ENCODE measurements around the gene CDKN2B.
"Not testable (repeated sequence)": the region's sequence is repeated elsewhere in the genome, so short reads cannot be mapped to it uniquely, and the experiment has no call there.

The CDKN2B gene, protein sequence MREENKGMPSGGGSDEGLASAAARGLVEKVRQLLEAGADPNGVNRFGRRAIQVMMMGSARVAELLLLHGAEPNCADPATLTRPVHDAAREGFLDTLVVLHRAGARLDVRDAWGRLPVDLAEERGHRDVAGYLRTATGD

DNA sequence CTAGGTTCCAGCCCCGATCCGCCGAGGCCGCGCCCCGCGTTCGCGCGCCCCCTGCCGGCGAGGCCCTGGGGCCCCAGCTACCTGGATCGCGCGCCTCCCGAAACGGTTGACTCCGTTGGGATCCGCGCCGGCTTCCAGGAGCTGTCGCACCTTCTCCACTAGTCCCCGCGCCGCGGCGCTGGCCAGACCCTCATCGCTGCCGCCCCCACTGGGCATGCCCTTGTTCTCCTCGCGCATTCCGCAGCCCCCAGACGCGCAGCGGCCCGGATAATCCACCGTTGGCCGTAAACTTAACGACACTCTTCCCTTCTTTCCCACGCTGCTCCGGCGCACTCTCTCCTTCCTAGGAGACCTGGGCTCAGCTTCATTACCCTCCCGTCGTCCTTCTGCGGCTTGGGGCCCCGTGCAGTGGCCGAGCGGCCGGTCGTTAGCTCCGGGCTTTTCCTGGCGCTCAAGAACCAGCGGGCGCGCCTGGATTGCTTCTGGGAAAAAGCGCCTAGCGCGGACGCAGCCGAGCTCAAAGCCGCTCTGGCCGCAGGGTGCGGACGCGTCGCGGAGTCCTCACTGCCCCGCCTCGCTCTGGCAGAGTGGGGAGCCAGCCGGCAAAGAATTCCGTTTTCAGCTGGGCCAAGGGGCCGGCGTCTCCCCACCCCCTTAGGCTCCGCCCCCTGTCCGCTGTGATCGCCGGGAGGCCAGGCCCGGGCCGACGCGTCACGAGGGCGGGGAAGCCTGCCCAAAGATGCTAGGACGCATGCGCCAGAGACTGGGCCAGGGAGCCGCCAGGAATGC lies at the start of gene CDKN2B:
TSS of gene CDKN2B (minus strand) at position 589 of the 789 bp plus-strand sequence. CDS start at position 237, 352 bp downstream.
- DNase-seq, result peak; percentile 71

DNA sequence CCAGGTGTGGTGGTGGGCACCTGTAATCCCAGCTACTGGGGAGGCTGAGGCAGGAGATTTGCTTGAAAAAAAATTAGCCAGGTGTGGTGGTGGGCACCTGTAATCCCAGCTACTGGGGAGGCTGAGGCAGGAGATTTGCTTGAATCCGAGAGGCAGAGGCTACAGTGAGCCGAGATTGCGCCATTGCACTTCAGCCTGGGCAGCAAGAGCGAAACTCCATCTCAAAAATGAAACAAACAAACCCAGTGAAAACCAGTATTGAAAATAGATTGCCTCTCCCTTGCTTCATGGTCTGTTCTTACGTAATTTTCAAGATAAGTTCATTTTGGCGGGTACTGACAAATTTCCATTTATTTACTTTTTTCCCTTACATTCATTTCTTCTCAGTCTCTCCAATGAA lies 48.9 kb upstream of the CDKN2B start:
- DNase-seq, result not testable (repeated sequence)

DNA sequence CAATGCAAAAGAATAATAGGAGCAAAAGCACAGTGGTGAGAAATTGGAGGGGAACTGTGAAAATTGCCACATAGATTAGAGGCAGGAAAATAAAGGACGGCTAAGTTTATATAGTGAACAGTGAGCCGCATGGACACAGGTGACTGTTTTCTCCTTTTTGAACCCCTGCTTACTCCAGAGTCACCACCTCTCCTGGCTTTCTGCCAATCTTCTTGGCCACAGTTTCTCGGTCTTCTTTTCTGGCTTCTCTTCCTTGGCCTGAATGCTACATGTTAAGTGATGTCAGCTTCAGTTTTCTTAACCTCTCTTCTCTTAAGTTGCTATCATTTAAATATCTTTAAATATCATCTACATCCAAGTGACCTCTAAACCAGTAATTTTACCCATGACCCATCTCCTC lies 47.3 kb upstream of the CDKN2B start:
- no peak for DNase-seq

DNA sequence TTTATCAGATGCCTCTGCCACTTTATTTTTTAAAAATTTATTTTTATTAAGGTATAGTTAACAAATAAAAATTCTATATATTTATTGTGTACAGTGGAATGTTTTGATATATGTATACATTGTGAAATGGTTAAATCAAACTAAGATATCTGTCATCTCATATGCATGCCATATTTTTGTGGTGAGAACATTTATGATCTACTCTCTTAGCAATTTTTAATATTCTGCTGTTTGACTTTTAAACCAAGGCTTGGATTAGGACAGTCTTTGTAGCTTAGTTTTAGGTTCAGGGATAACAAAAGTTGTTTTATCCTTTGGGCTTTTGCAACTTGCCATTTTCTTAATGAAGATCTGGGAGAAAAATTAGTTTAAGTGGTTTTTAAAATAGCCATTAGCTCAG lies 46.0 kb upstream of the CDKN2B start:
- no peak for DNase-seq

DNA sequence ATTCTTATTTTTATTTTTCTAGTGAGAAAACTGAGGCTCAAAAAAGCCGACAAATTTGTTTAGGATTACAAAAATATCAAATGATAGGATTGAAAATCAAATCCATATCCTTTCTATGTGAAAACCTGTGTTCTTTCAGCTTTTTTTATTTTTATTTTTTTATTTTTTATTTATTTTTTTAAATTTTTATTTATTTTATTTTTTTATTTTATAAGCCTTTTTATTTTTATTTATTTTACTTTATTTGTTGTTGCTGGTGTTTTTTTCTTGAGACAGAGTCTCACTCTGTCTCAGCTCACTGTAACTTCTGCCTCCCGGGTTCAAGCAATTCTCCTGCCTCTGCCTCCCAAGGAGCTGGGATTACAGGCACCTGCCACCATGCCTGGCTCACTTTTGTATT lies 45.4 kb upstream of the CDKN2B start:
- no peak for DNase-seq

GRCh38 chr9:22054076-22054475 lies 45.0 kb upstream of the CDKN2B start:
- no peak for DNase-seq

GRCh38 chr9:22053178-22053577 lies 44.1 kb upstream of the CDKN2B start:
- DNase-seq, result no peak

GRCh38 chr9:22052376-22052945 lies 43.4 kb upstream of the CDKN2B start:
- no peak for DNase-seq

- no peak for DNase-seq
Observed at GRCh38 chr9:22050924-22051323, 41.8 kb upstream of the CDKN2B start.

- DNase-seq, result no peak
Observed at GRCh38 chr9:22049411-22049810, 40.3 kb upstream of the CDKN2B start.

- no peak for DNase-seq
Observed at GRCh38 chr9:22047596-22047995, 38.5 kb upstream of the CDKN2B start.

DNA sequence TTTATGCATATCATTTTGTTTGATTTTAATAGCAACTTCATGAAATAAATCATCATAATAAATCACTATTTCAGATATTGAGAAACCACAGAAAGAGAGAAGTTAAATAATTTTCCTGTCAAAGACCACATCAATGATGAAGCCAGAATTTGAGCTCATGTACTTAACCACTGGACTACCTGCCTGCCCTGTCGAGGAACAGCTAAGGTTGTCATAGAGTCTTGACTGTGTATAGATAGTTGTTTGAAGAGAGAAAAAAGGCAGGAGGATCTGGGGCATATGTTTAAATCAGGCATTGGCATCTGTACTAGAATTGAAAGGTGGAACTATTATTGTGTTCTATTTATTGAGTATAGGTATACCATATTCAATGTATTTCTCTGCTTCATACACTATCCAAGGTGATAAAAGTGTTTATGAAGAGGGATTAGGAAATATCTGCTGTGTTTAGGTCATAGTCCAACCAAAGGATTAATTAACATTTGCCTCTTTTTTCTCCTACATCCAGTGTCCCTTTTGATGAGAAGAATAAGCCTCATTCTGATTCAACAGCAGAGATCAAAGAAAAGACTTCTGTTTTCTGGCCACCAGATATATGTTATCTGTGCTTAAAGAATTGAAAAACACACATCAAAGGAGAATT lies 37.3 kb upstream of the CDKN2B start:
- no peak for DNase-seq

DNA sequence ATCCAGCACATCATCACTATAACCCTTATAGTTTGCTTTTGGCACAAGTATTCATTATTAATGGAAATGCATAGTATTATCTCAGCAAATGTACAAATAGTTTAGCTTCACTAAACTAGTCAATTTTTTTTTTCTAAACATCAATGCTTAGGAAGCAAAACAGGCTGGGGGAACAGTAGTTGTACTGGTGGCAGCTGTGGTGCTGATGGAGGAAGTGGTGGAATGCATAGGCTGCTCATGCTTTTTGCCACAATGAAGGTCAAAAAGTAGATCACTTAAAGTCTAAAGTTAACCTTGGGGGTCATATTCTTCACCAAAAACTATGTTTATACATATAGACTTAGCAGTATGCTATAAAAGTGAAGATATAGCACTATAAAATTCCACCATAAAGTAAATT lies 36.3 kb upstream of the CDKN2B start:
- DNase-seq, result no peak

DNA sequence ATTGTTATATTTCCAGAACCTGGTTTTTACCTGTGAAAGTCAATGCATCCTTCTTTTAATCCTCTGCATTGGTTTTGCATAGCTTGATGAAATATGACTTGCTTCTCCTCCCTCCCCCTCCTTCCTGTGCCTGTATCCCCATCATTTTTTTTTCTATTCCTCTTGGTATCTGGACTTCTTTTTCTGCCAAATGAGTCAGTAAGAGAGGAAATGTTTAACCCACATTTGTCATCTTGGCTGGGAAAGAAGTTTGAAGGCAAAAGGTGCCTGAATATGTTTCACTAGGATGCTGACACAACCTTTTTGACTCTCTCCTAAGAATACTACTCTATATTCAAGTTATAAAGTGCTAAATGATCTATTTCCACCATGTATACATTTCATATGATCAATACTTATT lies 35.5 kb upstream of the CDKN2B start:
- no peak for DNase-seq

DNA sequence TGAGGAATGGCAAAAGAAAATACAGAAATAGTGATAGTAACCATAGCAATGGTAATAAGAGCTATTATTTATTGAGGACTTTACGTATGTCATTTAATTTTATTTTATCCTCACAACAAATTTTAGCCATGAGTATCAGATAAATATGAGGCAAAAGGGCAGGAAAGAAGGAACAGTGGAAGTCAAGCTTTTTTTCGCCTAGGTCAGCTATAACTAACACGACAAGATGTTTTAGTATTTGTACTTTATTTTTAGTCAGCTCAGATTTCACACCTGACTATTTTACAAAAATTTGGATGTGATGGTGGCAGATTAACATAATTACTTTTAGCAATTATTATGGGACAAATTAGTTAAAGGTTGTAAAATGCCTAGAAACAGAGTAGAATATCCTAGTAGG lies 34.8 kb upstream of the CDKN2B start:
- no peak for DNase-seq

DNA sequence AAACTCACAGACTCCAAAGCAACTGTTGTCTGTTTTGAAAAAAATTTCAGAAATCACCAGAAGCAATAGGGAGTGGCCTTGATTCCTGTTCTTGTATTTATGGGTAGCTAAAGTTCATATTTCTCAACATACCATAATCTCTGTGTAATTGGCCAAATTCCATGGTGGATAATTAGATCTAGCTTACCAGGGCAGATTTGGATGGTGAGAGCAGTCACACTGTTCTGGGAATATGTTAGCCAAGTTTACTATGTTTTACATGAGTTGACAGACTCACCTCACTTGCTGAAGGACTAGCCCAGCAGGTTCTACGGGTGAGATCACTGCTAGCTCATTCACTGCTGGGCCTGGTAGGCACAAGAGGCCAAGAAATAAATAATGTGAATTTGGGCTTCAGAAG lies 32.7 kb upstream of the CDKN2B start:
- DNase-seq, result no peak

- no peak for DNase-seq
Observed at GRCh38 chr9:22041344-22041743, 32.2 kb upstream of the CDKN2B start.

GRCh38 chr9:22040760-22041159 lies 31.7 kb upstream of the CDKN2B start:
- DNase-seq, result no peak

DNA sequence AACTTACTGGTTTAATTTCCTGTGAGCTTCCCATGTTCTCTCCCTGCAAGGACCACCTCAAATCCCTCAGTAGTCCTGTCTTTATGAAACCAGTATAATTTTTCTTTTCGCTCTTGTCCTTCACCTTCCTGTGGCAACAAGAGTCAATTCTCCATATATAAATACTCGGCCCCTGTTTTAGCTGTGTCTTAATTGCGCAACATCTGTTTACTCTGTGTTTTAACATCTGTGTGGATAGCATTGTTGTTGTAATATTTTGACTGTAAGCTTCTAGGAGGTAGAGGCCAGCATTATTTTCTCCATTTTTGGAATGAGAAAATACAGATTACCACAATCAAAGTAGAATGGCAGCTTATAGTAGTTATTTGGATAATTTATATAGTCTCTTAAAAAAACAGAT lies 30.2 kb upstream of the CDKN2B start:
- no peak for DNase-seq

GRCh38 chr9:22037954-22038690 lies 29.0 kb upstream of the CDKN2B start:
- DNase-seq, result no peak

GRCh38 chr9:22036866-22037626 lies 27.9 kb upstream of the CDKN2B start:
- no peak for DNase-seq

GRCh38 chr9:22035591-22036011 lies 26.5 kb upstream of the CDKN2B start:
- no peak for DNase-seq

All from CD4-positive, alpha-beta T cell treated with Interleukin-17A for 4 hours (primary cell).